ENCODE results near the gene PBX3. TPM values are rescaled to one million over a fixed set of nuclear protein-coding genes. Genes with fewer than 3 reads are reported as not detected.

The PBX3 gene
- total RNA-seq, 4 donors from 2014 or later: 19.3 to 41.3 (median 25.1) TPM

DNA sequence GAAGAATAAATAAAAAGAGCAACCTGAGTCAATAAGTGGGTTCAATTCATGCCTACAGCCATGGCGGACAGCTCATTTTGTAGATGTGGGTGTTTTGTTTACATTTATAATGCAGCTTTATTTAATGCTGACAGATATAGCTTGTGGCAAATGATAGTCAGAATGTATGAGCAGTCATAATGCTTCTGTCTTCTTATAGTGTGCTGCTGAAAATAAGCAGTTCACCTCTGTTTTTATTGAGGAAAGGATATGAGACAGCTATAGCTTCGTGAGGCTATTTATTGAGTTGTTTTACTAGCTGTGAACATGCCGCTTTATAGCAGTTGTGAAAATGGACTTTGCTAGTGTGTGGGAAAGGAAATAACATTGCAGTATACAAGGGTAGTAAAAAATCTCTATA is 147.4 kb downstream of the PBX3 start:
- no peak for ATAC-seq (ENCODE audit: low FRiP score)
- TF ChIP-seq, protein P1, sequence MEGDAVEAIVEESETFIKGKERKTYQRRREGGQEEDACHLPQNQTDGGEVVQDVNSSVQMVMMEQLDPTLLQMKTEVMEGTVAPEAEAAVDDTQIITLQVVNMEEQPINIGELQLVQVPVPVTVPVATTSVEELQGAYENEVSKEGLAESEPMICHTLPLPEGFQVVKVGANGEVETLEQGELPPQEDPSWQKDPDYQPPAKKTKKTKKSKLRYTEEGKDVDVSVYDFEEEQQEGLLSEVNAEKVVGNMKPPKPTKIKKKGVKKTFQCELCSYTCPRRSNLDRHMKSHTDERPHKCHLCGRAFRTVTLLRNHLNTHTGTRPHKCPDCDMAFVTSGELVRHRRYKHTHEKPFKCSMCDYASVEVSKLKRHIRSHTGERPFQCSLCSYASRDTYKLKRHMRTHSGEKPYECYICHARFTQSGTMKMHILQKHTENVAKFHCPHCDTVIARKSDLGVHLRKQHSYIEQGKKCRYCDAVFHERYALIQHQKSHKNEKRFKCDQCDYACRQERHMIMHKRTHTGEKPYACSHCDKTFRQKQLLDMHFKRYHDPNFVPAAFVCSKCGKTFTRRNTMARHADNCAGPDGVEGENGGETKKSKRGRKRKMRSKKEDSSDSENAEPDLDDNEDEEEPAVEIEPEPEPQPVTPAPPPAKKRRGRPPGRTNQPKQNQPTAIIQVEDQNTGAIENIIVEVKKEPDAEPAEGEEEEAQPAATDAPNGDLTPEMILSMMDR (IDR thresholded peaks at IDR 0.05): no peak
- no peak for DNase-seq (ENCODE audit: low spot score)

DNA sequence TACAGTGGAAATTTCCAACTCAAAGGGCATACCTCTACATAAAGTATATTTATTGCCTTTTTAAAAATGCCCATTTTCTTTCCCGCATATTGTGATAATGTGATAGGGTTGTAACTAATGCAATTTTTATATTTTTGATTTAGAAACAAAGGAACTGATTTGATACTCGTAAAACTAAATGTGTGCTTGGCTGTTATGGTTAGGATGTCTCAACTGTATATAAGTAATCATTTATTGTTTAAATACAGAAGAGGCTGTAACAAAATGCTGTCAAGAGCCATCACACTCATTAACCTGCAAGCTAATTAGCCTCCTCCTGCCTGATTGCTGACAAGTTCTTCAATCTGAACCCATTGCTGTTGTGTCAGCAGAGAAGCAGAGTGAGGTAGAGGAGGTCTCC is 149.2 kb downstream of the PBX3 start:
- TF ChIP-seq, protein P1 (IDR thresholded peaks at IDR 0.05): no peak
- ATAC-seq (ENCODE audit: low FRiP score) (no peak), DNase-seq (ENCODE audit: low spot score) (no peak)

DNA sequence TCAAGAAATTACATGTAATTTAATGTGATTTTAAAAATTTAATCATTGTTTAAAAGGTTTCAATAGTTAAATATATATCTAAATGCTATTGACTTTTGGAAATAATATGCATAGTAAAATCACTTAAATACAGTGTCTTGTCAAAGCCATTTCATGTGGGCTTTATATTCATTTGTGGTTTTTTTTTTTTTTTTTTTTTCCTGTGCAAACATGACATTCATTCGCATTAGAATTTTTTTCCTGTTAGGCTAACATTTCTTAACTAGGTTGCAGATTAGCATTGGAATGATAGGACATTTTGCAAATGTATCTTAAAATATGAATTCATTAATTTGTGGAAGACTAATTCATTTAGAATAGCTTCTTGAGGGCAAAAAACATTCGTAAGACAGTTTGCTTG is 149.8 kb downstream of the PBX3 start:
- DNase-seq (ENCODE audit: low spot score): no peak
- TF ChIP-seq, protein P1 (IDR thresholded peaks at IDR 0.05): no peak
- no peak for ATAC-seq (ENCODE audit: low FRiP score)

DNA sequence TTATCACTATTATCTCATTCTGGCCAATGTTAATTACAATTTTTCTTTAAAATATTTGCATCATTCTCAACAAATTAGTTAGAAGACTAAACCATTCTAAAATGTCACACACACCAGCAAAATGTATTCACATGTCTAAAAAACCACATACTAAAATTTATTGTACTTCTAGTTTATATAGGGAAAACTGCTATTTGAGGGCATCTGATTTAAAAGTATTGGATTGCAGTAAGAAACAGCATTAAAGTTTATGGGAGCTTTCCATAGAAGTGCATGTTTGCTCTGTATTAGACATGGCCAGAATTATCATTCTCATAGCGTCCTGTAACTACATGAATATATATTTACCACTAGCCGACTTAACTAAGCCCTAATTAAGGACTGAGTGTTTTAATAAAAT is 150.3 kb downstream of the PBX3 start:
- DNase-seq (ENCODE audit: low spot score): no peak
- no peak for ATAC-seq (ENCODE audit: low FRiP score)
- TF ChIP-seq, protein P1 (IDR thresholded peaks at IDR 0.05): no peak

DNA sequence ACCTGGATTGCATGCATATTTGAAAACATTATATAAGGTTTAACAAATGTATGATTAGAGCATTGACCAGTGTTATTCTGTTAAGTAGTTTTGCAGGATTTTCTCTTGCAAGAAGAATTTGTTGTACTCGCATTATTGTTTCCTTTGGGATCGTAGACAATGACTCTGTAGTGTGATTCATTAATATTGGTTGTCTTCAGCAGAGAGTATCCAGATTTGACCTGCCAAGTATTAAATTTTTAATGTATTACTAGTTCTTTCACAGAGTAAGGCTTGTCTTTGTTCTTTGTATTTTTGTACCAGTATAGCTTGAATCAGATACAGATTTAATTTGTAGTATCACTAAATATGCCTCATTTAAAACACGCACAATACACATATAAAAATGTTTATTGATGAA is 155.0 kb downstream of the PBX3 start:
- ATAC-seq (ENCODE audit: low FRiP score): no peak
- TF ChIP-seq, protein P1 (IDR thresholded peaks at IDR 0.05): no peak
- no peak for DNase-seq (ENCODE audit: low spot score)

DNA sequence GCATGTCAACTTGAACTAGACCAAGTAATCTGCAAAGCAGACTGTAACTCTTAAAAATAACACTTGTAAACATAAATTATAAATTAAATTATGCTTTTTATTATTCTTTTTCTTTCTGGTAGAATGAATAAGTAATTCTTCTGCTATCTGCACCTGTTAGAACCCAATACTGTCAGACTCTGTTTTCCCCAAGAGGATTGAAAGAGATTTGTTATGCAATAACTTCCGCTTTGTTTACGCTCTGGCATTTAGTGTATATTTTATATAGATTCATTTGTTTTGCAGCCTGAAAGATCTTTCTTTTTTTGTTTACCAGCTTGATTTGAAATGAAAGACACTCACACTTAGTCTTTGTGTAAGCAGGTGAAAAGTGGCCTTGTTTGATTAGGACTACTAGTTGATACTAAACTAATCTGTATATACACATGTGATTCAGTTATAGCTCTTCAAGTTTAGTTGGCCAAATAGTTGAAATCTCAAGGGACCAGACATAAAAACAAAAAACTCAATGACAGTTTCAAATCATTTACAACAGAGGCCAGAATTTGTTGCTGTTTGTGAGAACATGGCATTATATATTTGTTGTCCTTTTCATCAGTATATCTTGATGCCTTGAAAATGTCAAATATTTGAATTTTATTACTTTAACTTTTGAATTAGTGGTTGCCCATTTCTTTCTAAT is 155.8 kb downstream of the PBX3 start:
- ATAC-seq (ENCODE audit: low FRiP score): no peak
- TF ChIP-seq, protein P1 (IDR thresholded peaks at IDR 0.05): no peak

DNA sequence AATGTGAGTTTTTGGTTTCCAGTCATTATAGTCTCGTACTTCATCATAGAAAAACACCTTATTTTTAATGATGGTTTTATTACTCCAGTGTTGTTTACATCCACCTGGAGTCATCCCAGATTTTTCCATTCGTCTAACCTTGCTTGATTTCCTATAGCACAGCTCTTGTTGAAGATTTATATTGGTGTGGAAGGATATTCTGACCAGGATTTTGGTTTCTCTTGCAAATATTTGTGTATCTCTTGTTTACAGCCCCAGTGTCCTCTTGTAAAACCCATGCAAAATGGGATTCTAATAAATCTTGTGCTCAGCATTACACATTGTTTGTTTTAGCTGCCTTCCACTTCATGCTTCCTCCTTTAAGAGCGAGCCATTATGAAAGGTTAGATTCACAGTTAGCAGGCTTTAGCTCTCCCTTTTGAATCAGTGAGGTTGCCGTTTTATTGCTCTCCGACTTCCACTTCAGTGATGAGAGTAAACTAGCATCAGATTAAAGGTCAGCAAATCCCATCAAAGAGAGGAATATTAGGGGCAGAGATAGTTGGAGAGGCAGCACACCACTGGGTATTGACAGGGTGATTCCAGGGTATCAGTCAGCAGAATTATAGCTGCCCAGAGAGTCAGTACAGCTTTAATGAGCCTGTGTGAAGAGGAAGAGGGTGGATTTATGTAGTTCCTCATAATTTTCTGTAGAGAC is 157.1 kb downstream of the PBX3 start:
- TF ChIP-seq, protein P1 (IDR thresholded peaks at IDR 0.05): no peak
- ATAC-seq (ENCODE audit: low FRiP score): no peak

More for the DNA sequence above, 155.8 kb downstream of the PBX3 start:
- DNase-seq (ENCODE audit: low spot score): no peak

More for the DNA sequence above, 157.1 kb downstream of the PBX3 start:
- DNase-seq (ENCODE audit: low spot score): no peak

All from omental fat pad (tissue), 4 donors.